Loucy (cell line): Measurements from ENCODE around the gene TBC1D26.
"Not testable (repeated sequence)": the region's sequence is repeated elsewhere in the genome, so short reads cannot be mapped to it uniquely, and the experiment has no call there.

Experiments used
- EZH2phosphoT487 ChIP-seq: fragments of 200-600 bp; IDR thresholded peaks from 2 replicates; pipeline ENCODE4 v1.6.1; 2018; ENCODE audit warnings: antibody characterized with exemption, mild to moderate bottlenecking, moderate library complexity, borderline replicate concordance
- TF ChIP-seq, protein P1 (sequence below): fragments of 200-600 bp; sonication (generic); conservative IDR thresholded peaks from 2 replicates; pipeline ENCODE4 v1.5.1; 2014; ENCODE audit warnings: mild to moderate bottlenecking, antibody characterized with exemption, low read length

- TF ChIP-seq, protein P1, sequence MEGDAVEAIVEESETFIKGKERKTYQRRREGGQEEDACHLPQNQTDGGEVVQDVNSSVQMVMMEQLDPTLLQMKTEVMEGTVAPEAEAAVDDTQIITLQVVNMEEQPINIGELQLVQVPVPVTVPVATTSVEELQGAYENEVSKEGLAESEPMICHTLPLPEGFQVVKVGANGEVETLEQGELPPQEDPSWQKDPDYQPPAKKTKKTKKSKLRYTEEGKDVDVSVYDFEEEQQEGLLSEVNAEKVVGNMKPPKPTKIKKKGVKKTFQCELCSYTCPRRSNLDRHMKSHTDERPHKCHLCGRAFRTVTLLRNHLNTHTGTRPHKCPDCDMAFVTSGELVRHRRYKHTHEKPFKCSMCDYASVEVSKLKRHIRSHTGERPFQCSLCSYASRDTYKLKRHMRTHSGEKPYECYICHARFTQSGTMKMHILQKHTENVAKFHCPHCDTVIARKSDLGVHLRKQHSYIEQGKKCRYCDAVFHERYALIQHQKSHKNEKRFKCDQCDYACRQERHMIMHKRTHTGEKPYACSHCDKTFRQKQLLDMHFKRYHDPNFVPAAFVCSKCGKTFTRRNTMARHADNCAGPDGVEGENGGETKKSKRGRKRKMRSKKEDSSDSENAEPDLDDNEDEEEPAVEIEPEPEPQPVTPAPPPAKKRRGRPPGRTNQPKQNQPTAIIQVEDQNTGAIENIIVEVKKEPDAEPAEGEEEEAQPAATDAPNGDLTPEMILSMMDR = not testable (repeated sequence)
- not testable (repeated sequence) for TF ChIP-seq EZH2phosphoT487
Measured at GRCh38 chr17:15708879-15709278, 23.2 kb upstream of the TBC1D26 start.
